Measurements from ENCODE around the gene TEKTIP1. TPM values are rescaled to one million over a fixed set of nuclear protein-coding genes. Genes with fewer than 3 reads are reported as not detected.

Gene TEKTIP1
- total and polyA plus RNA-seq, 2 donors (not counting 1 experiment from before 2014, with no cell fraction given) = 6.3 to 17.3 TPM

GRCh38 chr19:3586127-3586626 is 47.2 kb downstream of the TEKTIP1 start:
- Histone ChIP-seq H3K36me3 (replicated peaks in 1 of 2; ENCODE audit: control extremely low read depth in 1 of 2, control insufficient read depth in 1 of 2, extremely low read depth in 1 of 2, insufficient read depth in 2 of 2, low read length in 1 of 2) (no peaks in the 10 kb centered on the region), H3K4me1 (ENCODE audit: control insufficient read depth in 2 of 2, insufficient read depth in 2 of 2, low read length in 2 of 2) (peaks cover 8 to 12% of the 10 kb centered on the region in 2 donors), H3K4me2 (replicated peaks; ENCODE audit: low read depth, low read length, poor library complexity, severe bottlenecking) (peak overlapping the region; percentile 94), H2AFZ (ENCODE audit: insufficient read depth, low read depth, low read length, poor library complexity, severe bottlenecking) (peak overlapping the region; percentile 80), H4K20me1 (ENCODE audit: control insufficient read depth, insufficient read depth, low read length, poor library complexity, severe bottlenecking) (no peaks in the 10 kb centered on the region), H3K79me2 (ENCODE audit: control insufficient read depth, insufficient read depth, low read length) (no peaks in the 10 kb centered on the region), H3K9me3 (ENCODE audit: control extremely low read depth in 1 of 3, control insufficient read depth in 2 of 3, insufficient read depth in 1 of 3, low read length in 2 of 3) (peaks cover 0 to 18% (median 0%) of the 10 kb centered on the region in 3 donors), H3K27ac (ENCODE audit: low read length in 2 of 2) (no peak overlapping the region), H3K4me3 (ENCODE audit: control extremely low read depth in 1 of 5, extremely low read depth in 1 of 5, insufficient read depth in 1 of 5, low read depth in 2 of 5, low read length in 4 of 5) (peak overlapping the region in 4 of 5 experiments; percentile 37 to 51 (median 42)), H3K9ac (ENCODE audit: low read length) (peak overlapping the region; percentile 59), H3K27me3 (replicated peaks in 1 of 4; ENCODE audit: control extremely low read depth in 1 of 4, control insufficient read depth in 3 of 4, insufficient read depth in 4 of 4, low read length in 3 of 4) (peaks cover 0 to 13% (median 6%) of the 10 kb centered on the region in 4 experiments)
- ATAC-seq (ENCODE audit: low read depth) (peak; percentile 36), DNase-seq (peak; percentile 60)
- intact Hi-C loops (cut with micrococcal nuclease) = loop anchor here (1.0 to 5.0 kb wide), 2 partner anchors 32 to 121 kb away; partner anchors contain the start of gene TJP3
- ChIA-PET POLR2A (interaction anchor here (0.7 kb wide), 1 partner anchor 38 kb away, joined by 12 read pairs; no protein-coding TSS in a partner anchor), CTCF (interaction anchor here (1.0 to 2.2 kb wide), 7 partner anchors 18 to 120 kb away, joined by 3 to 12 read pairs (median 6); partner anchors contain the start of gene MFSD12)
- TF ChIP-seq EZH2 (IDR thresholded peaks at IDR 0.05; ENCODE audit: borderline replicate concordance, insufficient read depth, low read depth, low read length, poor library complexity, severe bottlenecking) = no peak
- peak; percentile 69 for TF ChIP-seq CTCF (IDR thresholded peaks at IDR 0.05)
- WGBS (ENCODE audit: insufficient coverage) = 59% methylated on average over 10 of the region's 16 CpGs
- Mint-ChIP-seq H3K4me1 (no peaks in the 10 kb centered on the region), H3K9me3 (ENCODE audit: insufficient read depth) (no peaks in the 10 kb centered on the region), H3K27ac (no peak overlapping the region), H3K27me3 (no peaks in the 10 kb centered on the region), H3K4me3 (peak overlapping the region; percentile 66)

- H3K4me1 ChIP-seq (ENCODE audit: control insufficient read depth in 2 of 2, insufficient read depth in 2 of 2, low read length in 2 of 2) = peaks cover 8 to 12% of the 10 kb centered on the region in 2 donors
- Mint-ChIP-seq H3K9me3 (ENCODE audit: insufficient read depth) (no peaks in the 10 kb centered on the region), H3K27ac (no peak overlapping the region), H3K4me3 (no peak overlapping the region), H3K27me3 (no peaks in the 10 kb centered on the region), H3K4me1 (no peaks in the 10 kb centered on the region)
- no peak for TF ChIP-seq EZH2 (IDR thresholded peaks at IDR 0.05; ENCODE audit: borderline replicate concordance, insufficient read depth, low read depth, low read length, poor library complexity, severe bottlenecking)
- TF ChIP-seq CTCF (IDR thresholded peaks at IDR 0.05) = no peak
- H3K27me3 ChIP-seq (replicated peaks in 1 of 4; ENCODE audit: control extremely low read depth in 1 of 4, control insufficient read depth in 3 of 4, insufficient read depth in 4 of 4, low read length in 3 of 4) = peaks cover 0 to 13% (median 6%) of the 10 kb centered on the region in 4 experiments
- ATAC-seq (ENCODE audit: low read depth) = no peak
- ChIA-PET POLR2A (interaction anchor here (0.7 kb wide), 1 partner anchor 39 kb away, joined by 12 read pairs; no protein-coding TSS in a partner anchor), CTCF (interaction anchor here (1.0 to 2.0 kb wide), 3 partner anchors 16 to 42 kb away, joined by 3 to 5 read pairs (median 3); no protein-coding TSS in a partner anchor)
- WGBS (ENCODE audit: insufficient coverage) = 94% methylated on average over 30 of the region's 31 CpGs
- intact Hi-C loops (cut with micrococcal nuclease) = loop anchor here (1.0 to 5.0 kb wide), 2 partner anchors 31 to 120 kb away; partner anchors contain the start of gene TJP3
- no peak overlapping the region for H3K4me2 ChIP-seq (replicated peaks; ENCODE audit: low read depth, low read length, poor library complexity, severe bottlenecking)
- H3K9ac ChIP-seq (ENCODE audit: low read length) = no peak overlapping the region
- H3K79me2 ChIP-seq (ENCODE audit: control insufficient read depth, insufficient read depth, low read length) = no peaks in the 10 kb centered on the region
- DNase-seq = no peak
- H2AFZ ChIP-seq (ENCODE audit: insufficient read depth, low read depth, low read length, poor library complexity, severe bottlenecking) = no peak overlapping the region
- H3K4me3 ChIP-seq (ENCODE audit: control extremely low read depth in 1 of 5, extremely low read depth in 1 of 5, insufficient read depth in 1 of 5, low read depth in 2 of 5, low read length in 4 of 5) = no peak overlapping the region
- no peaks in the 10 kb centered on the region for H4K20me1 ChIP-seq (ENCODE audit: control insufficient read depth, insufficient read depth, low read length, poor library complexity, severe bottlenecking)
- no peak overlapping the region for H3K27ac ChIP-seq (ENCODE audit: low read length in 2 of 2)
- H3K36me3 ChIP-seq (replicated peaks in 1 of 2; ENCODE audit: control extremely low read depth in 1 of 2, control insufficient read depth in 1 of 2, extremely low read depth in 1 of 2, insufficient read depth in 2 of 2, low read length in 1 of 2) = no peaks in the 10 kb centered on the region
- peaks cover 0 to 22% (median 0%) of the 10 kb centered on the region in 3 donors for H3K9me3 ChIP-seq (ENCODE audit: control extremely low read depth in 1 of 3, control insufficient read depth in 2 of 3, insufficient read depth in 1 of 3, low read length in 2 of 3)
Observed at GRCh38 chr19:3586707-3587346, 47.9 kb downstream of the TEKTIP1 start.

All from B cell (primary cell).